ENCODE data around the gene NRIP1. TPM values are rescaled to one million over a fixed set of nuclear protein-coding genes. Genes with fewer than 3 reads are reported as not detected.

Gene NRIP1
- total RNA-seq, 1 experiment from 2014 or later: 10.3 TPM

- Mint-ChIP-seq H3K4me1 (no peaks in the 10 kb centered on the region), H3K4me3 (no peak overlapping the region), H3K27me3 (ENCODE audit: low read depth) (no peaks in the 10 kb centered on the region), H3K36me3 (no peaks in the 10 kb centered on the region), H3K27ac (no peak overlapping the region), H3K9me3 (peaks cover 9% of the 10 kb centered on the region)
- TF ChIP-seq JAZF1 (CRISPR knock-in tag; IDR thresholded peaks at IDR 0.05) (no peak), ARID4B (CRISPR knock-in tag; IDR thresholded peaks at IDR 0.05; ENCODE audit: borderline replicate concordance) (no peak), ZNF138 (CRISPR knock-in tag; conservative IDR thresholded peaks at IDR 0.05) (no peak)
- ATAC-seq: no peak
- ChIA-PET POLR2A (interaction anchor here (0.8 kb wide), 1 partner anchor 623 kb away, joined by 3 read pairs; no protein-coding TSS in a partner anchor), CTCF (no interaction called here)
- DNase-seq (ENCODE audit: low spot score): no peak
Observed at GRCh38 chr21:15018382-15018781, 46.4 kb downstream of the NRIP1 start.

GRCh38 chr21:15015622-15016471 lies 49.0 kb downstream of the NRIP1 start:
- no peaks in the 10 kb centered on the region for H3K4me1 Mint-ChIP-seq
- no peak overlapping the region for H3K27ac Mint-ChIP-seq
- DNase-seq (ENCODE audit: low spot score) (no peak), ATAC-seq (no peak)
- POLR2A ChIA-PET: no interaction called here
- no peaks in the 10 kb centered on the region for H3K27me3 Mint-ChIP-seq (ENCODE audit: low read depth)
- H3K4me3 Mint-ChIP-seq: no peak overlapping the region
- TF ChIP-seq CDX4 (CRISPR knock-in tag; IDR thresholded peaks at IDR 0.05; ENCODE audit: borderline replicate concordance): no peak
- CTCF ChIA-PET: no interaction called here
- no peaks in the 10 kb centered on the region for H3K9me3 Mint-ChIP-seq
- no peaks in the 10 kb centered on the region for H3K36me3 Mint-ChIP-seq

- Mint-ChIP-seq H3K27me3 (ENCODE audit: low read depth) (no peaks in the 10 kb centered on the region), H3K4me1 (no peaks in the 10 kb centered on the region), H3K9me3 (no peaks in the 10 kb centered on the region), H3K27ac (no peak overlapping the region), H3K36me3 (no peaks in the 10 kb centered on the region), H3K4me3 (no peak overlapping the region)
- ATAC-seq: no peak
- ChIA-PET CTCF (no interaction called here), POLR2A (no interaction called here)
- no peak for DNase-seq (ENCODE audit: low spot score)
- TF ChIP-seq PREB (CRISPR knock-in tag; IDR thresholded peaks at IDR 0.05; ENCODE audit: borderline replicate concordance) (no peak), ZNF219 (CRISPR knock-in tag; IDR thresholded peaks at IDR 0.05; ENCODE audit: borderline replicate concordance) (no peak), E2F1 (CRISPR knock-in tag; IDR thresholded peaks at IDR 0.05) (no peak), ZNF317 (CRISPR knock-in tag; IDR thresholded peaks at IDR 0.05; ENCODE audit: borderline replicate concordance, low read depth) (no peak), RELA (CRISPR knock-in tag; IDR thresholded peaks at IDR 0.05; ENCODE audit: borderline replicate concordance) (no peak), GTF2I (CRISPR knock-in tag; conservative IDR thresholded peaks at IDR 0.05) (no peak), ZSCAN18 (CRISPR knock-in tag; IDR thresholded peaks at IDR 0.05) (no peak), JUN (CRISPR knock-in tag; IDR thresholded peaks at IDR 0.05) (no peak), NFE2L1 (CRISPR knock-in tag; IDR thresholded peaks at IDR 0.05) (no peak), ARID4B (CRISPR knock-in tag; IDR thresholded peaks at IDR 0.05; ENCODE audit: borderline replicate concordance) (no peak), MYBL2 (CRISPR knock-in tag; IDR thresholded peaks at IDR 0.05) (no peak), USF1 (CRISPR knock-in tag; IDR thresholded peaks at IDR 0.05) (no peak)
Observed at GRCh38 chr21:15014221-15014620, 50.6 kb downstream of the NRIP1 start.
